ENCODE data around the gene FHIT.

DNA sequence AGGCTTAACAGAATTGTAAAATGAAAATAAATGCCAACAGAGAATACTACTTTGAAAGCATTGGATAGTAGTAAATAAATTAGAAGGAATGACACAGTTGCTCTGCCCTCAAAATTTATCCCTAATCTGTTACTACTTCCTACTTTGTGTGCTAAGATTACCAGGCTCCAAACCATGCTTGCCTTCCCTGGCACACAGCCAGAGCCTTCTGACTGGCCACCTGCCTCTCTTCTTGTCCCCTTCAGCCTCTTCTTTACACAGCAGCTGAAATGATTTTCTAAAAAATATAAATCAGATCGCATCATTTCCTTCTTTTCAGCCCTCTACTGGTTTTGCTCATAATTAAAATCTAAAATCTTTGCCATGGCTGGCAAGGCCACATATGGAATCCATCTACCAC is 334.1 kb downstream of the FHIT start:
- no peak for TF ChIP-seq POLR2A (IDR thresholded peaks at IDR 0.05)
- TF ChIP-seq, protein P1, sequence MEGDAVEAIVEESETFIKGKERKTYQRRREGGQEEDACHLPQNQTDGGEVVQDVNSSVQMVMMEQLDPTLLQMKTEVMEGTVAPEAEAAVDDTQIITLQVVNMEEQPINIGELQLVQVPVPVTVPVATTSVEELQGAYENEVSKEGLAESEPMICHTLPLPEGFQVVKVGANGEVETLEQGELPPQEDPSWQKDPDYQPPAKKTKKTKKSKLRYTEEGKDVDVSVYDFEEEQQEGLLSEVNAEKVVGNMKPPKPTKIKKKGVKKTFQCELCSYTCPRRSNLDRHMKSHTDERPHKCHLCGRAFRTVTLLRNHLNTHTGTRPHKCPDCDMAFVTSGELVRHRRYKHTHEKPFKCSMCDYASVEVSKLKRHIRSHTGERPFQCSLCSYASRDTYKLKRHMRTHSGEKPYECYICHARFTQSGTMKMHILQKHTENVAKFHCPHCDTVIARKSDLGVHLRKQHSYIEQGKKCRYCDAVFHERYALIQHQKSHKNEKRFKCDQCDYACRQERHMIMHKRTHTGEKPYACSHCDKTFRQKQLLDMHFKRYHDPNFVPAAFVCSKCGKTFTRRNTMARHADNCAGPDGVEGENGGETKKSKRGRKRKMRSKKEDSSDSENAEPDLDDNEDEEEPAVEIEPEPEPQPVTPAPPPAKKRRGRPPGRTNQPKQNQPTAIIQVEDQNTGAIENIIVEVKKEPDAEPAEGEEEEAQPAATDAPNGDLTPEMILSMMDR (IDR thresholded peaks at IDR 0.05): no peak

Data from Peyer's patch (tissue), 4 donors.